Right atrium auricular region (tissue), 2 donors: ENCODE results near the gene VSTM2B. TPM values are rescaled to one million over a fixed set of nuclear protein-coding genes. Genes with fewer than 3 reads are reported as not detected.

Experiments used
- DNase-seq: peaks from one replicate; pipeline ENCODE4 v3.0.0-alpha.2; 2019; ENCODE audit warnings: low spot score
- H3K27ac ChIP-seq, 2 donors: fragments of 200-600 bp; sonication (generic); 1 replicate in 1 of 2; 2 replicates in 1 of 2; pipeline ENCODE4 v1.5.1; 2016 to 2019
- H3K27me3 ChIP-seq, 2 donors: fragments of 200-600 bp; sonication (generic); one replicate each; pipeline versions ENCODE4 v1.5.1 to v1.6.0; 2017 to 2019
- H3K36me3 ChIP-seq: fragments of 200-600 bp; sonication (generic); one replicate; pipeline ENCODE4 v1.5.1; 2016
- H3K4me1 ChIP-seq, 2 donors: fragments of 200-600 bp; sonication (generic); one replicate each; pipeline versions ENCODE4 v1.5.1 to v1.6.0; 2017 to 2019
- H3K4me3 ChIP-seq, 2 donors: fragments of 200-600 bp; sonication (generic); 1 replicate in 1 of 2; 2 replicates in 1 of 2; pipeline ENCODE4 v1.5.1; 2017 to 2019; ENCODE audit warnings: mild to moderate bottlenecking in 1 of 2, moderate library complexity in 1 of 2
- H3K9me3 ChIP-seq, 2 donors: fragments of 200-600 bp; sonication (generic); one replicate each; pipeline ENCODE4 v1.5.1; 2019
- CTCF ChIP-seq, 2 donors: fragments of 200-600 bp; sonication (generic); IDR thresholded peaks; one replicate each; pipeline ENCODE4 v1.5.1; 2019; ENCODE audit warnings: antibody characterized with exemption in 2 of 2
- total RNA-seq, 2 donors: library from RNA; depleted of rRNA; stranded (reverse); fragments of >200 nt; gene quantifications; one replicate each; pipeline ENCODE4 v1.1.0, GENCODE V29; 2016

VSTM2B gene
- total RNA-seq, 2 donors from 2014 or later, result not detected

- Histone ChIP-seq H3K36me3 (no peaks in the 10 kb centered on the region), H3K27me3 (no peaks in the 10 kb centered on the region), H3K4me3 (no peak overlapping the region), H3K4me1 (no peaks in the 10 kb centered on the region), H3K9me3 (no peaks in the 10 kb centered on the region), H3K27ac (no peak overlapping the region)
- no peak for DNase-seq
- no peak for TF ChIP-seq CTCF (IDR thresholded peaks at IDR 0.05)
These were observed 8.9 kb upstream of the VSTM2B start for GRCh38 chr19:29516821-29517395.

- Histone ChIP-seq H3K4me1 (no peaks in the 10 kb centered on the region), H3K4me3 (no peak overlapping the region), H3K36me3 (no peaks in the 10 kb centered on the region), H3K9me3 (no peaks in the 10 kb centered on the region), H3K27ac (no peak overlapping the region), H3K27me3 (no peaks in the 10 kb centered on the region)
- TF ChIP-seq CTCF (IDR thresholded peaks at IDR 0.05), result no peak
- DNase-seq, result no peak
These were observed 8.4 kb upstream of the VSTM2B start for GRCh38 chr19:29517412-29517811.

- Histone ChIP-seq H3K27me3 (no peaks in the 10 kb centered on the region), H3K4me3 (no peak overlapping the region), H3K4me1 (no peaks in the 10 kb centered on the region), H3K36me3 (no peaks in the 10 kb centered on the region), H3K27ac (no peak overlapping the region), H3K9me3 (no peaks in the 10 kb centered on the region)
- DNase-seq, result no peak
- TF ChIP-seq CTCF (IDR thresholded peaks at IDR 0.05), result no peak
These were observed 7.8 kb upstream of the VSTM2B start for GRCh38 chr19:29517946-29518345.

- Histone ChIP-seq H3K9me3 (no peaks in the 10 kb centered on the region), H3K27me3 (no peaks in the 10 kb centered on the region), H3K4me1 (no peaks in the 10 kb centered on the region), H3K4me3 (no peak overlapping the region), H3K27ac (no peak overlapping the region), H3K36me3 (no peaks in the 10 kb centered on the region)
- no peak for TF ChIP-seq CTCF (IDR thresholded peaks at IDR 0.05)
- DNase-seq, result no peak
These were observed 6.6 kb upstream of the VSTM2B start for GRCh38 chr19:29519146-29519545.

GRCh38 chr19:29519931-29520330 is 5.9 kb upstream of the VSTM2B start:
- no peak overlapping the region for H3K4me3 ChIP-seq
- no peak for TF ChIP-seq CTCF (IDR thresholded peaks at IDR 0.05)
- H3K27me3 ChIP-seq, result no peaks in the 10 kb centered on the region
- H3K4me1 ChIP-seq, result peaks cover 0 to 3% of the 10 kb centered on the region in 2 donors
- no peak overlapping the region for H3K27ac ChIP-seq
- no peak for DNase-seq
- H3K9me3 ChIP-seq, result no peaks in the 10 kb centered on the region
- no peaks in the 10 kb centered on the region for H3K36me3 ChIP-seq

GRCh38 chr19:29520390-29520789 is 5.4 kb upstream of the VSTM2B start:
- Histone ChIP-seq H3K9me3 (no peaks in the 10 kb centered on the region), H3K36me3 (no peaks in the 10 kb centered on the region), H3K4me3 (no peak overlapping the region), H3K4me1 (peaks cover 0 to 8% of the 10 kb centered on the region in 2 donors), H3K27me3 (peaks cover 0 to 3% of the 10 kb centered on the region in 2 donors), H3K27ac (no peak overlapping the region)
- TF ChIP-seq CTCF (IDR thresholded peaks at IDR 0.05), result no peak
- DNase-seq, result no peak
